HepG2 (cell line): ENCODE results near the gene DUS1L. TPM values are rescaled to one million over a fixed set of nuclear protein-coding genes. Genes with fewer than 3 reads are reported as not detected.
A peak's percentile ranks its signal among the peaks of the same experiment; 100 is the strongest.

Source experiments
- FOXA3 ChIP-seq: IDR thresholded peaks from 2 replicates; pipeline ENCODE4 v1.6.1; 2016; ENCODE audit warnings: missing genetic modification reagents, missing compliant biosample characterization
- IKZF5 ChIP-seq: IDR thresholded peaks from 2 replicates; pipeline ENCODE4 v1.6.1; 2018; ENCODE audit warnings: missing genetic modification reagents, mild to moderate bottlenecking, missing compliant biosample characterization
- TRAFD1 ChIP-seq: sonication (generic); formaldehyde crosslinking; IDR thresholded peaks from 2 replicates; pipeline ENCODE4 v1.5.1; 2020; ENCODE audit warnings: missing genetic modification reagents, mild to moderate bottlenecking, borderline replicate concordance
- ZBED4 ChIP-seq: sonication (generic); formaldehyde crosslinking; IDR thresholded peaks from 2 replicates; pipeline ENCODE4 v1.4.0; 2020; ENCODE audit warnings: missing genetic modification reagents, borderline replicate concordance
- ZFP91 ChIP-seq: sonication (generic); formaldehyde crosslinking; IDR thresholded peaks from 2 replicates; pipeline ENCODE4 v1.9.0; 2022; ENCODE audit warnings: missing genetic modification reagents, mild to moderate bottlenecking, borderline replicate concordance
- ZNF704 ChIP-seq: sonication (generic); formaldehyde crosslinking; IDR thresholded peaks from 2 replicates; pipeline ENCODE4 v1.8.1; 2023; ENCODE audit warnings: mild to moderate bottlenecking, inconsistent platforms, moderate library complexity, missing genetic modification reagents, borderline replicate concordance
- ZNF724P ChIP-seq: sonication (generic); formaldehyde crosslinking; IDR thresholded peaks from 2 replicates; pipeline ENCODE4 v1.8.0; 2022; ENCODE audit warnings: missing genetic modification reagents, borderline replicate concordance
- polyA plus RNA-seq, 8 experiments: library from polyadenylated mRNA; depleted of rRNA in 3 of 8; stranded (reverse) in 7 of 8; unstranded in 1 of 8; fragments of >200 nt; fragmentation: Illumina TruSeq in 4 of 8; extraction: Trizol in 4 of 8; gene quantifications; 2 replicates each; pipeline versions ENCODE4 v1.2.1 to v1.2.3, GENCODE V29; 2011 to 2016; ENCODE audit warnings: low read depth in 4 of 8, missing spikeins in 1 of 8, mixed read lengths in 1 of 8; ENCODE audit not compliant: insufficient read depth in 1 of 8
- total RNA-seq, 5 experiments: library from RNA; depleted of rRNA; stranded (reverse); fragments of >200 nt; fragmentation: Illumina TruSeq; extraction: Trizol; gene quantifications; 2 replicates each; pipeline ENCODE4 v1.2.3, GENCODE V29; 2016; ENCODE audit warnings: low read depth in 1 of 5
- TF ChIP-seq, protein P1 (sequence below): sonication (generic); formaldehyde crosslinking; IDR thresholded peaks from 2 replicates; pipeline ENCODE4 v1.4.0; 2020; ENCODE audit warnings: missing genetic modification reagents
- TF ChIP-seq, protein P2 (sequence below): sonication (generic); formaldehyde crosslinking; conservative IDR thresholded peaks from 2 replicates; pipeline ENCODE4 v1.4.0; 2020; ENCODE audit warnings: missing genetic modification reagents
- TF ChIP-seq, protein P3 (sequence below): sonication (generic); formaldehyde crosslinking; IDR thresholded peaks from 2 replicates; pipeline ENCODE4 v1.4.0; 2020; ENCODE audit warnings: mild to moderate bottlenecking, low read depth, missing genetic modification reagents

Gene DUS1L
- total and polyA plus RNA-seq, 2 of the 13 experiments (the other 11 are each of a cell fraction or from before 2014, with no cell fraction given): 81.0 to 109 TPM

DNA sequence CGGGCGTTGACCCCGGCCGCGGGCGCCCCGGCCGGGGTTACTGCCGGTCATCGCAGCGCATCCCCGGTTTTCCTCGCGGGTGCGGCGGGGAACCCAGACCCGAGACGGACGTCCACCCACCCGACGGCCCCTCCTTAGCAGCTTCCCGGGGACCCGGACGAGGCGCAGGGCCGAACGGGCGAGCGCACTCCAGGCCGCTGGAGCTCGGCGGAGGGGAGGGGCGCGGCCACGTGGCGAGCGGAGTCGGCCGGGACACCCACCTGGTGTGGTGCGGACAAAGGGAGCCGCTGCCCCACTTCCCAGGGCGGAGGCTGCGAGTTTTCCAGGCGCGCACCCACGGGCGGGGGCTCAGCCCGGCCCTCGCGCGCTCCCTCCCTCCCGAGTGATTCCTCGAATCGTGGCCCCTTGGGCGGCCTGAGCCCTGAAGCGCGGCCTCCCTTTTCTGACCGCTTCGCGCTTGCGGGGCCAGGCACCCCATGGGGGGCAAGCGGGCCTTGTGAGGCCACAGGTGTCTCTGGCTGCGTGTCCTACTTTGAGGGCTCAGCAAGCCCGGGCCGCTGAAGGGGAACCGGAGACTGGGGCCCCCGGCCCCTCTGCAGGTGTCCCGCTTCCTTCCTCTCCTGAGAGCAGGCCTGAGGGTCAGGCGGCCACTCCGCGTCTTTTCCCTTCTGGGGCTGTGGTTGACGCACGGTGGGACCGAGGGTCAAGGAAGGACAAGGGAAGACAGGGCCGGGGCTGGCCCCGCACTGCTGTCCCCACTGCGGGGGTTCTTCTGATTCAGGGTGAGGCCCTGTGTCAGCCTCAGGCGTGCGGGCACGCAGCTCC is 33.5 kb upstream of the DUS1L start (continued):
- TF ChIP-seq, protein P1, sequence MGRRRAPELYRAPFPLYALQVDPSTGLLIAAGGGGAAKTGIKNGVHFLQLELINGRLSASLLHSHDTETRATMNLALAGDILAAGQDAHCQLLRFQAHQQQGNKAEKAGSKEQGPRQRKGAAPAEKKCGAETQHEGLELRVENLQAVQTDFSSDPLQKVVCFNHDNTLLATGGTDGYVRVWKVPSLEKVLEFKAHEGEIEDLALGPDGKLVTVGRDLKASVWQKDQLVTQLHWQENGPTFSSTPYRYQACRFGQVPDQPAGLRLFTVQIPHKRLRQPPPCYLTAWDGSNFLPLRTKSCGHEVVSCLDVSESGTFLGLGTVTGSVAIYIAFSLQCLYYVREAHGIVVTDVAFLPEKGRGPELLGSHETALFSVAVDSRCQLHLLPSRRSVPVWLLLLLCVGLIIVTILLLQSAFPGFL (CRISPR knock-in tag): no peak
- TF ChIP-seq ZNF704 (CRISPR knock-in tag): no peak
- TF ChIP-seq ZNF724P (CRISPR knock-in tag): peak; percentile 5; the same call in 1 of the 2 replicates
- TF ChIP-seq ZBED4: no peak
- TF ChIP-seq, protein P2, sequence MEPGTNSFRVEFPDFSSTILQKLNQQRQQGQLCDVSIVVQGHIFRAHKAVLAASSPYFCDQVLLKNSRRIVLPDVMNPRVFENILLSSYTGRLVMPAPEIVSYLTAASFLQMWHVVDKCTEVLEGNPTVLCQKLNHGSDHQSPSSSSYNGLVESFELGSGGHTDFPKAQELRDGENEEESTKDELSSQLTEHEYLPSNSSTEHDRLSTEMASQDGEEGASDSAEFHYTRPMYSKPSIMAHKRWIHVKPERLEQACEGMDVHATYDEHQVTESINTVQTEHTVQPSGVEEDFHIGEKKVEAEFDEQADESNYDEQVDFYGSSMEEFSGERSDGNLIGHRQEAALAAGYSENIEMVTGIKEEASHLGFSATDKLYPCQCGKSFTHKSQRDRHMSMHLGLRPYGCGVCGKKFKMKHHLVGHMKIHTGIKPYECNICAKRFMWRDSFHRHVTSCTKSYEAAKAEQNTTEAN (CRISPR knock-in tag): 0 out of 2 replicates have a peak, but pooled peaks have one; percentile 13
- TF ChIP-seq IKZF5: no peak; the same call in 1 of the 2 replicates
- TF ChIP-seq FOXA3 (CRISPR knock-in tag): no peak
- TF ChIP-seq, protein P3, sequence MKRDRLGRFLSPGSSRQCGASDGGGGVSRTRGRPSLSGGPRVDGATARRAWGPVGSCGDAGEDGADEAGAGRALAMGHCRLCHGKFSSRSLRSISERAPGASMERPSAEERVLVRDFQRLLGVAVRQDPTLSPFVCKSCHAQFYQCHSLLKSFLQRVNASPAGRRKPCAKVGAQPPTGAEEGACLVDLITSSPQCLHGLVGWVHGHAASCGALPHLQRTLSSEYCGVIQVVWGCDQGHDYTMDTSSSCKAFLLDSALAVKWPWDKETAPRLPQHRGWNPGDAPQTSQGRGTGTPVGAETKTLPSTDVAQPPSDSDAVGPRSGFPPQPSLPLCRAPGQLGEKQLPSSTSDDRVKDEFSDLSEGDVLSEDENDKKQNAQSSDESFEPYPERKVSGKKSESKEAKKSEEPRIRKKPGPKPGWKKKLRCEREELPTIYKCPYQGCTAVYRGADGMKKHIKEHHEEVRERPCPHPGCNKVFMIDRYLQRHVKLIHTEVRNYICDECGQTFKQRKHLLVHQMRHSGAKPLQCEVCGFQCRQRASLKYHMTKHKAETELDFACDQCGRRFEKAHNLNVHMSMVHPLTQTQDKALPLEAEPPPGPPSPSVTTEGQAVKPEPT: peak; percentile 51; the same call in 1 of the 2 replicates
- peak; percentile 69; the same call in 1 of the 2 replicates for TF ChIP-seq ZFP91
- no peak for TF ChIP-seq TRAFD1
